ENCODE results near the gene EPHA3.

Gene EPHA3

GRCh38 chr3:89367166-89367565 is 259.7 kb downstream of the EPHA3 start:
- DNase-seq: no peak

DNA sequence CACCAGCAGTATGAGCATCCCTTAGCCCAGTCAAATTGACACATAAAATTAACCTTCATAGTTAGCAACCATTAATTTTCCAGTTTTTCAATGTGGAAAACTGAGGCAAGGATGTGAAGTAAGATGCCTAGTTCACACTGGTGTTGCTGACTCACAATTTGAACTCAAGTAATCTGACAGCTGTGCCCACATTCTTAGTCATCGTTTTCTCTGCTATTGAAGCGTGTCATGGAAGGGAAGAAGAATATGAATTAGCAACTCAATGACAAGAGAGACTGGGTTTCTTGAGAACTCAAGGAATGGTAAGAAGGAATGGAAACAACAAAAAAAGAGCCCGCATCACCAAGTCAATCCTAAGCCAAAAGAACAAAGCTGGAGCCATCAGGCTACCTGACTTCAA is 261.4 kb downstream of the EPHA3 start:
- DNase-seq: no peak

DNA sequence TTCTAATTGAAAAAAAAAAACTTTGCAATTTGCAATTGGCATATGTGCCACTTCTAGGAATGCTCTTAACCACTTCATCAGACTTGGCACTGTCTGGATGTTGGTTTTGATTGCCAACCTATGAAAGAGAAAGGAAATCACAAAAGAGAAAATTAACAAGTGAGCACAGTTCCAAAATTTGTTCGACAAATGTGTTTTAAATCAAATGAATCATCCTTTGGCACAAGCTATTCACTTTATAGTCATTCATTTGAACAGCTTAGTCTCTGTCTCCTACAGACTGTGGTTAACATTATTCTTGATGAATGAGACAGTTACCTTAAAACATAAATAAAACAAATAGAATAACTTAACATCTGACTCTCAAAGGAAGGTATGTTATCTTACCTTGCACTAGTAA is 265.0 kb downstream of the EPHA3 start:
- no peak for DNase-seq

- DNase-seq: no peak
These were observed 266.0 kb downstream of the EPHA3 start for GRCh38 chr3:89373434-89373833.

DNA sequence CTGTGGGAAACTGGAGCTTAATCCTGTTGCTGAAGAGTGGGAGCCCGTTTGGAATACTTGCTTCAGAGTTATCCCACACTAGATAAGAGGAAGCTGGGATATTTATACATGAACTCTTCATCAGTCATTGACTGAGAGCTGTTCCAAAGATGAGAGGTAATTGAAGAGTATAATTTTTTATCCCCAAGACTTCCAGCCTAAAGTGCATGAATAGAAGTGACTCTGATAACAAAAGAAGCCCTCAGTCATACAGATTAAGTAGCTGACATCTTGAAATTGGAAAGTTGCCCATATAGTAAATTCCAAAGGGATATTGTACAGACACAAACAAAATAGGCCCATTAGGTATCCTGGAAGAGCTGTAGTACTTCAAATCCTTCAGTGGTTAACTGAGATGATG is 268.0 kb downstream of the EPHA3 start:
- DNase-seq: no peak

- DNase-seq: no peak
These were observed 272.6 kb downstream of the EPHA3 start for GRCh38 chr3:89380016-89380415.

DNA sequence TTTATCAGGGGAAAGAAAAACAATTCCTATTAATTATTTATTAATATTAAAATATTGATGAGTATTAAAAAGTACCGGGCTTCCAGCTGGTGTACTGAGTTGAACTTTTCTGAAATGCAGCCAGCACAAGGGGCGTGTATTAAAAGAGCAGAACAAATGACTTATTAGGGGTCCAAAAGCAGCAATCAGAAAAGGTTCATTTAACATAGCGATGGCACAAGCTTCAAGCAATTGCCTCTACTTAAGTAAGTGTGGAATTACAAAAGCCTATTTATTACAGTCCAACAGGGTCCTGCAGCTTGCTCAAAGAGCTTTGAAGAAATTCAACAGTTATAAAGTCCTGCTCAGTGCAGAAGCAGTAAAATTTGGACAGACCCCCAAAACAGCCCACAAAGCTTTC is 285.6 kb downstream of the EPHA3 start:
- DNase-seq: no peak

DNA sequence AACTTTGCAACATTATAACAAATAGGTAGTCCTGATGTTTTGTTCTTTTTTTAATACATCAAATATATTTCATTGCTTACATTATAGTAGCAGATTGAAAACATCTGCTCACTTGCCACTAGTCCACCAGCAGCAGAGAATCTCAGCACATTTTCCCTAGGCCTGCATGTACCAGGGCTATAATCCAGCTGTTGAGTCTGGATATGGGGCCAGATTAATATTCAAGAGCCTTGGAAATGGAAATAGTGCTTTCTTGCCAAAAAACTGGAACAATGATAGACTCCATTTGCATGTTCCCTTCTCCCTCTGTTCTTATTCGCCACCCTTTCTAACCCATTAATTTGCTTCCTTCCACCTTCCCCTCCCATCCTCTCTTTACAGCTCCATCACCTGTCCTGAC is 288.0 kb downstream of the EPHA3 start:
- no peak for DNase-seq

DNA sequence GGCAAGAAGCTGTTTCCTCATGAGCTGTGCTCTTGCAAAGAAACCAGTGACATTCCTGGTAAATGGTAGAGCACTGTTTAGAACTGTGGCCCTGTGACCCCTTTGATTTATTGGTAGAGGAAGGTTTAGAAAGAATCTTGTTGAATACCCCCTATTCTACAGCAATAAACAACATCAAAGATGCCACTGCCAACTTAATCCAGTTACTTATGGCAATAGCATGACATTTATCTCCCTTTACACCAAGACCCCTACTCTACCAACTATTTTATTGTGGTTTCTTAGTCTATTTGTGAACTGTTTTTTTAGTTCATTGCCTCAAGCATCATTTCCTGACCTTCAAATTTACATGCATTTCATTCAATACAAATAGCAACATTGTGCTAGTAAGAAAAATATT is 288.6 kb downstream of the EPHA3 start:
- no peak for DNase-seq

DNA sequence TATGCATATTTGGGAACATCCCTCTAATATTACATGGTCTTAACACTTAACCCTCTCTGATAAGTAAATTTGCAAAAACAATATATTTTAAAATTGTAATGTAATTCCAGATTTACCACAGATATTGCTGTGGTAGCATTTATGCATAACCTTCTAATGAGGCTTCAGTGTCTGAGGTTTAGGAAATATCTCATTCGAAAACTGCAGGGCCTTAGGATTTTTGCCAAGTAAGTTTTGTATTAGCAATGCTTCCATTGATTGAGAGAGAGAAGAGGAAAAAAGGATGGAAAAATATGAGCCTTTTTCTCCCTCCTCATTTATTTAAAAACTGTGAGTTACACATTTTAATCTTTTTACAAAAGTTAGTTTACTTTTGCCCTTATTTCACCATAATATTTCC is 294.6 kb downstream of the EPHA3 start:
- no peak for DNase-seq

- no peak for DNase-seq
These were observed 297.8 kb downstream of the EPHA3 start for GRCh38 chr3:89405176-89405575.

GRCh38 chr3:89405593-89405992 is 298.2 kb downstream of the EPHA3 start:
- no peak for DNase-seq

- no peak for DNase-seq
These were observed 303.8 kb downstream of the EPHA3 start for GRCh38 chr3:89411201-89411600.

- no peak for DNase-seq
These were observed 306.8 kb downstream of the EPHA3 start for GRCh38 chr3:89414270-89414669.

DNA sequence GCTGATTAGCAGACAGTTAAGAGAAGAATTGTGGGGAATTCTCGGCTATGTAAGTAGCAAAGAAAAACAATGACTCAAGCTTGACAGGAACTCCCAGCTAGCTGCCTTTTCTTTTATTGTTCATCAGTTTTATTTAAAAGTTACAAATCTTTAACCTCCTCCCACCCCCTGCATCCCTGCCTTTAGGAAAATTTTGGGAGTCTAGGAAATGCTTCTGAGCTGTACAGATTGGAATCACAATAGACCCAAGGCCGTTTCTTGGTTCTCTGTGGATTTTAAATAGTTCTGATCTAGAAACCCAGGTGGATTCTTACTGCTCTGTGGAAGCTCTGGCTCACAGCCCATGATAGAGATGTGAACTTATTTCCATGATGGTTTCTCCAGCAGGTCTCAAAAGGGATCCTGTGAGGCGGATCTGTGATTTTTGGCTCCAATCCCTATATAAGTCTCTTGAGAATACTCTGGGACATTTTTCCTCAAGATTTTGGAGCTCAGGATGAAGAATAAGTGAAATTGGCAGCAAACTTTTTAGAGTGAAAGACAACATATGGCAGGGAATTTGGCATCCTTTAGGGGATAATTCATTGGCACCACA is 312.3 kb downstream of the EPHA3 start:
- no peak for DNase-seq

DNA sequence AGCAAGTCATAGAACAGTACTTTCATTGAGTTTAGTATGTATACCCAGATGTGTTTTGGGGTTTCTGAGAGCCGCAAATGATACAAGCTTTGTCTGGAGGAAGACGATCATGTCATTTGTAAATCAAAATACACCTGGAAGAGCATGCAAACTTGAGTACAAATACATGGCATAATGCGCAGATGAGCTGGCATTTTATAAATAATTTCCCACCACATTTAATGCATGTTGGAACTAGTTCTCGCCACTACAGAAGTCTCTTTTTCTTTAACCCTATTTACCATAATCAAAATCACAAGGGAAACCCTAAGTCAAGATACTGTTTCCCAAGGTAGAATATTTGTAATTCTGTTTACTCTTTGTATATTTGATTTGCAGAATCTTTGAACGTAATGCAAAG is 318.6 kb downstream of the EPHA3 start:
- no peak for DNase-seq

DNA sequence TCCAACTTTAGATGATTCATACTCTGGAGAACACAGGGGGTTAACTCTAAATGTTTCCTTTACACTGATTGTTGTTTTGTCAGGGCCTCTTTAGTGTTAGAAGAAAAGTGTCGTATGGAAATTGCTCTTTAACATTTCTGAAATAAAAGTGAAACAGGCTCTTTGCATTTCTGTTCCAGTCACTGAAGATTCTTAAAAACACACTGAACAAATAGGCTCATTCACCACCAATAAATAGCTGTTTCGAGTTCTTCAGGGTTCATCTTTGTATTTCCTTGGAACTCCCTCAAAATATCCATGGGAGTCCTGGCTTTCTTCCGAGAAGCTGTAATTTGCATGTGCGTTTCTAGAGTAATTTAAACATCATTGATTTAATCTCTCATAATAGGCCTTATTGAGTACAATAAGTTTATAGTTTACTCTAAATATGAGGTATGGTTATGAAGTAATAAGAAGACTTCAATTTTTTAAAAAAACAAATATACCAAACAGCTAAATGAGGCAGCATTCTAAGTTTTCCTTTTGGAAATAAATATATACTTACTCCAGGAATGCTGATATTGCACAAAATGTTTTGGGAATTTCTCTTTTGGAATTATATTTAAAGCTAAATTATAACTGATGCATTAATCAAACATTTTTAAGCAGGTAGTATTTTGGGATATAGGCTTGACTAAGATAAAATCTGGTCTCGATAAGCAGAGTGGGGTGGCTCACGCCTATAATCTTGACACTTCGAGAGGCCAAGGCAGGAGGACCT is 327.4 kb downstream of the EPHA3 start:
- no peak for DNase-seq

- no peak for DNase-seq
These were observed 329.4 kb downstream of the EPHA3 start for GRCh38 chr3:89436846-89437245.

DNA sequence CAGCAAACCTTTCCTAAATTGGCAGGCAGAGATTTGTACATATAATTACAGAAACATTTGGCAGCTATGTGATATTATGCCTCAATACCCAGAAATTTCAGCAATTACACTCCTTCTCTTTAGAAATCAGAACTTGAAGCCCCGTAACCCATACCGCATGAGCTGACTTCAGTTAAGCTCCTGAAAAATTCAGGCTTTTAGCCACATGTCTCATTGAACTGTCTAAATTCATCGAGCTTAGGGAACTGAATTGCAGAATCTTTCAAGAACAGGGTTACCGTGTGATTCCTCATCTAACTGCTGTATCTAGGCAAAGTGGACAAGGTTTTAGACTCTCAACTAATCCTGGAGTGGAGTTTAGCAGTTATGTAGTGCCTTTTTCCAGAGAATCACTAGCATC is 333.0 kb downstream of the EPHA3 start:
- no peak for DNase-seq

DNA sequence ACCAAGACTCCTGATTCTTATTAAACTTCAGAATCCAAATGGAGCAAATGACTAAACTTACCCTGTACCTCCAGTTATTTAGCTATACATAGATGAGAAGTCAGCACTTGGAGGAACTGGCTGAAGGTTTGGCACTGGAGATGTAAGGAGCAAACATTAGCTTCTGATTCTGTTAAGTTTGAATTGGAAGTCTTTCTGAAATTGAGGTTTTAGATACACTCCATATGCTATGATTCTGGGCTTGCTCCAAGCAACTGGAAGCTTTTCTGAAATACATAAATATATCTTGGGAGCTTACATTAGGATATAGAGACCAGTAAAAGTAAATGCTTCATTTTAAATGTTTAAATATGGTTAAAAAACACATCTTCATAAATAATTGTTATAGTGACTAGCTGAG is 333.7 kb downstream of the EPHA3 start:
- DNase-seq: no peak

- DNase-seq: no peak
These were observed 339.2 kb downstream of the EPHA3 start for GRCh38 chr3:89446593-89446992.

DNA sequence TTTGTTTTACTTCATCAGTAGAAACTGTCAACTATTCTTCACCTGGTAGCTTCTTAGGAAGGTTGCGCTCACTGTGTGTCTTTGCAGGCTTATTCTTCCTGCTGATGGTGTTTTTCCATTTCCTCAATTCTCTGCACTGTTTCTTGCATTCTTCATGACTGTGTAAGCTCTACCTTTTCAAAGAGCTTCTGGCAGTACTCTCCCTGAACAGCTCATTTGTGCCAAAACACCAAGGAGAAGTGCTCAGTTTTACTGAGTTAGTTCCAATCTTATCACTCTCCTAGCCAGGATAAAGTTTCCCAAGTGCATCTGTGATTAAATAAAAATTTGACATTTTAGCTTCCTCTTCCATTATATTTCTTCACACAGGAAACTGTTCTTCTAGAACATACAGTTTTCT is 339.8 kb downstream of the EPHA3 start:
- no peak for DNase-seq

DNA sequence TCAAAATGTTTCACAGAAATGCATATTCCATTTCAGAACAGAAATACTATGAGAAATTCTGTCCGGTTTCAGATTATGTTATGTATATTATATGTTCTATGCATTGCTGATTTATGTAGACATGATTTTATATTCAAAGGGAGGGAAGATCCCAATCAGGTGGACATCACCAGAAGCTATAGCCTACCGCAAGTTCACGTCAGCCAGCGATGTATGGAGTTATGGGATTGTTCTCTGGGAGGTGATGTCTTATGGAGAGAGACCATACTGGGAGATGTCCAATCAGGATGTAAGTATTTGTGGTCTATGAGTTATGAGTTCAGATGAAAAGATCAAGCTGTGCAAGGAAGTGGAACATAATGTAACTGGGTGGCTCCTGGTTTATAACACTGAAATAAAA is 341.7 kb downstream of the EPHA3 start:
- DNase-seq: no peak

DNA sequence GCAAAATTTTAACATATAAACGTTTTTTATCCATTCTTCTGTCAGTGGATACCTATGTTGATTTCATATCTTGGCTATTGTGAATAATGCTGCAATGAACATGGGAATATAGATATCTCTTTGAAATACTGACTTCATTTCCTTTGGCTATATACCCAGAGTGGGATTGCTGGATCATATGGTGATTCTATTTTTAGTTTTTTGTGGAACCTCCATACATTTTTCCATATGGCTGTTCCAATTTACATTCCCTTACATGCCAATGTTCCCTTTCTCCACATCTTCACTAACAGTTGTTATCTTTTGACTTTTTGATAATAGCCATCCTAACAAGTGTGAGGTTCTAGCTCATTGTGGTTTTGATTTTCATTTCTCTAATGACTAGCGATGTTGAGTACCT is 344.6 kb downstream of the EPHA3 start:
- DNase-seq: no peak

DNA sequence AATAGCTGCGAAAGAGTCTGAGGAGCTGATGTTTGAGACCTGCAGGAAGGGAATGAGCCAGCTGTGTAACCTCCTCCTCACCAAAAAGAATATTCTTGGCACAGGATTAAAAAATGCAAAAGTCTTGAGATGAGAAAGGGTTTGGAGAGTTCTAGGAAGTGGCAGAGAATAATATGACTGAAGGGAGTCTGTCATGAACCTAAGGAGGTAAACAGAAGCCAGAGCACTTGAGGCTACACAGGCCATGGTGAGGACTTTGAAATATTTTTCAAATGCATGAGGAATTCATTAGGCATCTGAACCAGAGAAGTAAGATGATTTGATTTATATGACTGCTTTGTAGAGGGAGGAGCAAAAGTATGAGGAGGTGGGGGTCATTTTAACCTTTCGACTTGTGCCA is 347.8 kb downstream of the EPHA3 start:
- no peak for DNase-seq
